Activated CD8-positive, alpha-beta memory T cell treated with anti-CD3 and anti-CD28 coated beads, Interleukin-2, amount 10 ng/mL, durations not matched to agents 7 days and 5 days (primary cell): ENCODE measurements around the gene VAV3. TPM values are rescaled to one million over a fixed set of nuclear protein-coding genes. Genes with fewer than 3 reads are reported as not detected.
A peak's percentile ranks its signal among the peaks of the same experiment; 100 is the strongest.

Experiments used
- ATAC-seq: fragments of 150-1000 bp; cut with Tn5 transposase; one replicate; pipeline ENCODE4 v1.10.0; 2021; ENCODE audit warnings: moderate library complexity
- CTCF ChIA-PET: fragments of 350-600 bp; sonication (Branson Sonifier 250); formaldehyde crosslinking; loops from one replicate; lab custom pipeline; 2021; ENCODE audit warnings: antibody characterized with exemption; lab: Charles Lee
- DNase-seq: peaks from one replicate; pipeline ENCODE4 v3.0.0-alpha.2; 2020
- H3K27ac Mint-ChIP-seq: one replicate; pipeline ENCODE4 v1.8.0; 2021; ENCODE audit warnings: mild to moderate bottlenecking, mixed read lengths
- H3K27me3 Mint-ChIP-seq: one replicate; pipeline ENCODE4 v1.8.0; 2021; ENCODE audit warnings: mixed read lengths
- H3K36me3 Mint-ChIP-seq: one replicate; pipeline ENCODE4 v1.8.0; 2021; ENCODE audit warnings: mild to moderate bottlenecking, mixed read lengths
- H3K4me1 Mint-ChIP-seq: one replicate; pipeline ENCODE4 v1.8.0; 2021; ENCODE audit warnings: mixed read lengths
- H3K4me3 Mint-ChIP-seq: one replicate; pipeline ENCODE4 v1.8.0; 2021; ENCODE audit warnings: mild to moderate bottlenecking, moderate library complexity, mixed read lengths
- H3K9me3 Mint-ChIP-seq: one replicate; pipeline ENCODE4 v1.8.0; 2022; ENCODE audit warnings: low read depth, mixed read lengths
- total RNA-seq, 2 experiments: library from RNA; stranded (reverse); gene quantifications; one replicate each; pipeline ENCODE4 v1.2.3, GENCODE V29; 2021

VAV3 gene
- total RNA-seq, 2 experiments from 2014 or later = 3.1 to 4.5 TPM

DNA sequence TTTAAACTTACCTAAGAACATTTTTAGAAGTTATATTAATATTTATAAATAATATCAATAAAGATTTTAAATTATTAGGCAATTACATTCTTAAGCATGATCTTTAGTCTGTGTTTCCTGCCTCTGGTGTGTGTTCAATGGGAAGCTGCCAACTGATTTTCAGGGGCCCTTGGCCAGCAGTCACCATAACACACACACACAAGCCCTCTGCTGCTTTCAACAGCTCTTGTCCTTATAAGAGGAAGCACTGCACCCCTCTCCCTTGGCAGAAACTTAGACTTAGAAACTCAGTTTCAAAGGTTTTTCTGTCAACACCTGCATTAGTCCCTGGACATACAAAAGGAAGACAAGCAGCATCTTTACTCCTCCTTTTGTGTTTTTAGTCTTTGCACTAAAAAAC is 81.4 kb downstream of the VAV3 start:
- CTCF ChIA-PET = interaction anchor here (0.9 kb wide), 1 partner anchor 102 kb away, joined by 3 read pairs; no protein-coding TSS in a partner anchor
- H3K36me3 Mint-ChIP-seq = no peaks in the 10 kb centered on the region

GRCh38 chr1:107879927-107880326 is 85.1 kb downstream of the VAV3 start:
- no peak for ATAC-seq
- peaks cover 4% of the 10 kb centered on the region for H3K36me3 Mint-ChIP-seq
- no peaks in the 10 kb centered on the region for H3K27me3 Mint-ChIP-seq
- no peaks in the 10 kb centered on the region for H3K9me3 Mint-ChIP-seq
- no peak overlapping the region for H3K4me3 Mint-ChIP-seq
- CTCF ChIA-PET = no interaction called here
- no peak overlapping the region for H3K27ac Mint-ChIP-seq
- no peak for DNase-seq
- H3K4me1 Mint-ChIP-seq = peaks cover 13% of the 10 kb centered on the region

More for the DNA sequence above, 81.4 kb downstream of the VAV3 start:
- Mint-ChIP-seq H3K27ac (no peak overlapping the region), H3K4me1 (no peaks in the 10 kb centered on the region), H3K9me3 (no peaks in the 10 kb centered on the region), H3K4me3 (no peak overlapping the region), H3K27me3 (no peaks in the 10 kb centered on the region)
- ATAC-seq (no peak), DNase-seq (no peak)

GRCh38 chr1:107879346-107879745 is 85.6 kb downstream of the VAV3 start:
- Mint-ChIP-seq H3K36me3 (peaks cover 4% of the 10 kb centered on the region), H3K27me3 (no peaks in the 10 kb centered on the region), H3K27ac (no peak overlapping the region), H3K4me3 (no peak overlapping the region), H3K9me3 (no peaks in the 10 kb centered on the region), H3K4me1 (peaks cover 13% of the 10 kb centered on the region)
- CTCF ChIA-PET = no interaction called here
- ATAC-seq (no peak), DNase-seq (no peak)

GRCh38 chr1:107877745-107878144 is 87.2 kb downstream of the VAV3 start:
- Mint-ChIP-seq H3K27ac (no peak overlapping the region), H3K4me3 (no peak overlapping the region), H3K4me1 (peaks cover 15% of the 10 kb centered on the region), H3K36me3 (peaks cover 4% of the 10 kb centered on the region), H3K9me3 (no peaks in the 10 kb centered on the region), H3K27me3 (no peaks in the 10 kb centered on the region)
- CTCF ChIA-PET = interaction anchor here (0.6 kb wide), 1 partner anchor 133 kb away, joined by 3 read pairs; no protein-coding TSS in a partner anchor
- no peak for DNase-seq
- no peak for ATAC-seq

- Mint-ChIP-seq H3K27me3 (no peaks in the 10 kb centered on the region), H3K9me3 (no peaks in the 10 kb centered on the region), H3K27ac (no peak overlapping the region), H3K4me3 (no peak overlapping the region), H3K36me3 (peaks cover 4% of the 10 kb centered on the region), H3K4me1 (peaks cover 15% of the 10 kb centered on the region)
- ATAC-seq = no peak
- no peak for DNase-seq
- CTCF ChIA-PET = interaction anchor here (0.6 kb wide), 1 partner anchor 132 kb away, joined by 3 read pairs; no protein-coding TSS in a partner anchor
These were observed 87.9 kb downstream of the VAV3 start for GRCh38 chr1:107877092-107877491.

DNA sequence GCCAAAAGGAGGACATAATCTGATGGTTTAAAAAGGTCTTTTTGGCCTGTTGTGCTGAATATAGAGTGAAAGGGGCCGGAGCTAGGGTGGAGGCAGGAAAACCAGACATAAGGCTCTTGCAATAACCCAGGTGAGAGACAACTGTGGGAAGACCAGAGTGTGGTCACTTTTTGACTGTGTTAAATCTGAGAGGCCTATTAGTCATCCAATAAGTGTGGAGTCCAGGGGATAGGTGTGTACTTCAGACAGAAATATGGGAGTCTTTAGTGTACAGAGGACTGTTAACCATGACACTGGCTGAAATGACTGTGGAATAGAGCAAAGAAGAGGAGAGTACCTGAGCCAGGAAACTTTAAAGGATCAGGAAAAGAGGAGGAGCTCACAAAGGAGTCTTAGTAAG is 89.3 kb downstream of the VAV3 start:
- Mint-ChIP-seq H3K9me3 (no peaks in the 10 kb centered on the region), H3K27me3 (no peaks in the 10 kb centered on the region), H3K36me3 (peaks cover 4% of the 10 kb centered on the region), H3K4me3 (no peak overlapping the region), H3K27ac (no peak overlapping the region), H3K4me1 (peaks cover 23% of the 10 kb centered on the region)
- CTCF ChIA-PET = no interaction called here
- ATAC-seq = no peak
- no peak for DNase-seq

- Mint-ChIP-seq H3K36me3 (peaks cover 8% of the 10 kb centered on the region), H3K27me3 (no peaks in the 10 kb centered on the region), H3K9me3 (no peaks in the 10 kb centered on the region), H3K4me3 (no peak overlapping the region), H3K27ac (no peak overlapping the region), H3K4me1 (peaks cover 25% of the 10 kb centered on the region)
- ATAC-seq (no peak), DNase-seq (no peak)
- CTCF ChIA-PET = no interaction called here
These were observed 90.8 kb downstream of the VAV3 start for GRCh38 chr1:107874221-107874620.

GRCh38 chr1:107871687-107872395 is 93.1 kb downstream of the VAV3 start:
- no peaks in the 10 kb centered on the region for H3K9me3 Mint-ChIP-seq
- DNase-seq (no peak), ATAC-seq (no peak)
- peaks cover 19% of the 10 kb centered on the region for H3K4me1 Mint-ChIP-seq
- peaks cover 4% of the 10 kb centered on the region for H3K36me3 Mint-ChIP-seq
- CTCF ChIA-PET = interaction anchor here (1.6 kb wide), 1 partner anchor 24 kb away, joined by 4 read pairs; no protein-coding TSS in a partner anchor
- peak overlapping the region; percentile 65 for H3K27ac Mint-ChIP-seq
- no peak overlapping the region for H3K4me3 Mint-ChIP-seq
- no peaks in the 10 kb centered on the region for H3K27me3 Mint-ChIP-seq

GRCh38 chr1:107871259-107871658 is 93.7 kb downstream of the VAV3 start:
- H3K27ac Mint-ChIP-seq = no peak overlapping the region
- DNase-seq (no peak), ATAC-seq (no peak)
- peaks cover 16% of the 10 kb centered on the region for H3K4me1 Mint-ChIP-seq
- CTCF ChIA-PET = no interaction called here
- H3K4me3 Mint-ChIP-seq = no peak overlapping the region
- no peaks in the 10 kb centered on the region for H3K9me3 Mint-ChIP-seq
- no peaks in the 10 kb centered on the region for H3K27me3 Mint-ChIP-seq
- H3K36me3 Mint-ChIP-seq = peaks cover 4% of the 10 kb centered on the region

GRCh38 chr1:107870696-107871095 is 94.3 kb downstream of the VAV3 start:
- no peak for ATAC-seq
- no peak overlapping the region for H3K4me3 Mint-ChIP-seq

DNA sequence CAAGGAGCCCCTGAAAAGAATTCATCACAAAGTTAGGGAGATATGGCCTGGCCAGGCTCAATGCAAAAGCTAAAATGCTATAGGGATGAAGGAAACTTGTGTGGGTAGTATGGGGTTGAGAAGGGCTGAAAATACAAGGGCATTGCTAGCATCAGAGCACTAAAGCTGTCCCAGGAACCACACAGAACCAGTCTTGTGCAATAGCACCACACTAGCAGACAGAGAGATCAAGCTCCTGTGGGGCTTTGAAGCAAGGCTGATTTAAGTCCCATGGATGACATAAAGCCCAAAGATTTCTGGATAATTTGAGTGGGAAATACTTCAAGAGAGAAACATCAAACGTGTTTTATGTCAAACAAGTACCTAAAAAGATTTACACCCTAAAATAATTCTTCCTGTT is 97.1 kb downstream of the VAV3 start:
- Mint-ChIP-seq H3K4me1 (peaks cover 20% of the 10 kb centered on the region), H3K36me3 (peaks cover 5% of the 10 kb centered on the region), H3K9me3 (no peaks in the 10 kb centered on the region), H3K27ac (no peak overlapping the region), H3K4me3 (no peak overlapping the region), H3K27me3 (no peaks in the 10 kb centered on the region)
- DNase-seq (no peak), ATAC-seq (no peak)
- CTCF ChIA-PET = no interaction called here

More at GRCh38 chr1:107870696-107871095, 94.3 kb downstream of the VAV3 start:
- no peak for DNase-seq
- peaks cover 14% of the 10 kb centered on the region for H3K4me1 Mint-ChIP-seq
- H3K36me3 Mint-ChIP-seq = peaks cover 5% of the 10 kb centered on the region
- H3K27ac Mint-ChIP-seq = no peak overlapping the region
- H3K27me3 Mint-ChIP-seq = no peaks in the 10 kb centered on the region
- H3K9me3 Mint-ChIP-seq = no peaks in the 10 kb centered on the region
- CTCF ChIA-PET = no interaction called here

GRCh38 chr1:107867422-107867821 is 97.6 kb downstream of the VAV3 start:
- no peak for ATAC-seq
- CTCF ChIA-PET = no interaction called here
- no peak for DNase-seq
- Mint-ChIP-seq H3K4me1 (peaks cover 21% of the 10 kb centered on the region), H3K9me3 (no peaks in the 10 kb centered on the region), H3K27ac (no peak overlapping the region), H3K27me3 (no peaks in the 10 kb centered on the region), H3K36me3 (peaks cover 5% of the 10 kb centered on the region), H3K4me3 (no peak overlapping the region)

GRCh38 chr1:107866870-107867269 is 98.1 kb downstream of the VAV3 start:
- no peak for ATAC-seq
- Mint-ChIP-seq H3K4me3 (no peak overlapping the region), H3K27ac (no peak overlapping the region), H3K9me3 (no peaks in the 10 kb centered on the region), H3K4me1 (peaks cover 25% of the 10 kb centered on the region), H3K36me3 (peaks cover 5% of the 10 kb centered on the region), H3K27me3 (no peaks in the 10 kb centered on the region)
- DNase-seq = no peak
- CTCF ChIA-PET = interaction anchor here (1.0 kb wide), 1 partner anchor 90 kb away, joined by 3 read pairs; no protein-coding TSS in a partner anchor

- Mint-ChIP-seq H3K27ac (no peak overlapping the region), H3K4me3 (no peak overlapping the region), H3K27me3 (no peaks in the 10 kb centered on the region), H3K4me1 (peaks cover 24% of the 10 kb centered on the region), H3K9me3 (no peaks in the 10 kb centered on the region), H3K36me3 (peaks cover 5% of the 10 kb centered on the region)
- CTCF ChIA-PET = interaction anchor here (1.0 kb wide), 2 partner anchors 38 to 89 kb away, joined by 3 read pairs; no protein-coding TSS in a partner anchor
- DNase-seq (no peak), ATAC-seq (no peak)
These were observed 99.4 kb downstream of the VAV3 start for GRCh38 chr1:107865627-107866026.
